Activated CD4-positive, alpha-beta T cell treated with anti-CD3 and anti-CD28 coated beads, Interleukin-10, Interleukin-2, amounts not matched to agents 100 ng/mL and 50 ng/mL, durations not matched to agents 16 hours and 8 hours (primary cell): ENCODE data around the gene SEPTIN3.

ENCODE experiments used
- DNase-seq: peaks from one replicate; pipeline ENCODE4 v3.0.0-alpha.2; 2020

Gene SEPTIN3

GRCh38 chr22:41976070-41976901 lies 7.0 kb downstream of the SEPTIN3 start:
- DNase-seq = peak; percentile 48

DNA sequence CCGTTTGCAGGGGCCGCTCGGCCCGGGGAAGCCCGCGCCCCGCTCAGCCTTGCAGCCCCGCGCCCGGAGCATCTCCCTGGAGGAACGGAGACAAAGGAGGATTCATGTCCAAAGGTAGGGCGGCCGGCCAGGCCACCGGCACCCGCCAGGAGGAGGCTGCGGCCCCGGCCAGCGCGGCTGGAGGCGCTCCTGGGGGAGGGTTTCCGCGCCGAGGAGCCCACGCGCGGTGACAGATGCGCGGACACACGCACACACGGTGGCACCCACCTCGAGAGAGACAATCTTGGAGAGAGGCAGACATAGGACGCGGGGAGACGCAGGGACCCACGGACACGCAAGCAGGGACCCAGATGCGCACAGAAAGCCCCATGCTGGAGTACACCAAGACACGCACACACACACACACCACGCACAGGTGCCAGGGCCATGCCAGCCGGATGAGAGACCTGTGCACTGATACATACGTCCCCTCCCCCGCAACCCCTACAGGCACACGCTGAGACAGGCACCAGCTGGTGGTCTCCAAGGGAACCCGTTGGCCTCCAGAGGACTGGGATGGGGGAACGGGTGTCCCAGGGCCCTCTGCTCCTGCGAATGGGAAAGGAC lies 7.8 kb downstream of the SEPTIN3 start:
- no peak for DNase-seq

DNA sequence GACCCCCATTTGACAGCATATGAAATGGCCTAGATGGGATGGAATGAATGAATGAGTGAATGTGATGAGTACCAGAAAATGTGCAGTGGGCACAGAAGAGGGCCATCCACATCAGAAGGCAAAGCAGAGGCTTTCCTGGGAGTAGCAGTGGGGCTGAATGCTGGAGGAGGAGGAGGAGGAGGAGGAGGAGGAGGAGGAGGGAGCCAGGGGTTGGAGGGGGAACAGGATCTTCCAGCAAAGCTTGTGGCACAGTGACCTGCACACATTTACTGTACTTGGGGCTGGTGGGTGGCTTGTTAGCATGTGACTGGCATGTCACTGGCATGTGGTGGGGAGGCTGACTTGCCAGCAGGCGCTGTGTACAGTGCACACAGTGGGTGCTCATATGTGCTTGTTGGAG lies 9.5 kb downstream of the SEPTIN3 start:
- no peak for DNase-seq

GRCh38 chr22:41979423-41980250 lies 10.4 kb downstream of the SEPTIN3 start:
- DNase-seq = no peak

DNA sequence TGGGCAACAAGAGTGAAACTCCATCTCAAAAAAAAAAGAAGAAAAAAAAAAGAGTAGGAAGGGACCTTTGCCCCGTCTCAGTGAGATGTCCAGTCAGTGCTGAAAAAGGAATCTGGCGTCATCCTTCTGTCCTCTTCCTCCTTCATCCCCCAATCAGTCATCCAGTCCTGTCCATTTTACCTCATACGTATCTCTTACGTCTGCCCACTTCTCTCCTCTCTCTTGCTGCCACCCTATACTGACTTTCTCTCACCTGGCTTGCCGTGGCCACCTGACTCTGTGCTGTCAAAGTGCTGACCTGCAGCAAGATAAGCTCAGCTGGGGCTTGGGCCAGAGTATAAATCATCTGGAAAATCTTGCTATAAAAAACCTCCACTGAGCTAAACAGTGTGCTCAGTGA lies 13.6 kb downstream of the SEPTIN3 start:
- DNase-seq = no peak

- DNase-seq = no peak
These were observed 14.5 kb downstream of the SEPTIN3 start for GRCh38 chr22:41983513-41984405.

DNA sequence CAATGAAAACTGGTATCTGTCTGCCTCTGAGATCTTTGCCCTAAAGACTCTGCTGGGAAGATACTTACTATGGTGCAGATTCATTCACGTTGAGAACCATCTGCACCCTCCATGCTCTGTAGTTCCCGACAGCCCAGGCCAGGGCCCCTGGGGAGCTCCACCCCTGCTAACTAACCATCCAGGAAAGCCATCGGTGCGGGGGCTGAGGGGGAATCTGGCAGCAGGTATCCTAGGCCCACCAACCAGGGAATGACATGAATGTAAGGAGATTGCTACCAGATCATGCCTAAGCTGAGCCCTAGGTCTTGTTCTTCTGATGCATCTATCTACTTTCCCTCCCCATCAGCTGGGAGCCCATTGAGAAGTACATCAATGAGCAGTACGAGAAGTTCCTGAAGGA lies 18.0 kb downstream of the SEPTIN3 start:
- DNase-seq = no peak

GRCh38 chr22:41989246-41989645 lies 20.0 kb downstream of the SEPTIN3 start:
- DNase-seq = no peak

DNA sequence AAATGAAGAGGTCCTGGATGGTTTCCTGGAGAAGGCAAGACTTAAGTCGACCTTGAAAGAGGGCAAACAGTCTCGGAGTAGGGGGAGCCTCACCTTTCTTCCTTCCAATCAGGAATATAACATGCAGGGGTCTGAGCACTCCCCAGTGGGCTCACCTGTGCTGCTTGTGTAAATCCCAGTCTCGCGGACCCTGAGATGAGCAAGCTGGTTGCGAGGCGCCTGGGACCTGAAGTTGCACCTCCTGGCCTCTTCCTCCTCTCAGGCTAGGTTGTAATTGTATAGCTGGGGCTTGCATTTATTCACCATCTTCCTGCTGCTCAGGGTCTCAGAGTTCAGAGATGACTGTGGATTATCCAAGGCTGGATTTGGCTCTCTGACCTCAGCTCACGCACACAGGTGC lies 21.9 kb downstream of the SEPTIN3 start:
- DNase-seq = no peak

GRCh38 chr22:41992496-41992895 lies 23.3 kb downstream of the SEPTIN3 start:
- DNase-seq = no peak

DNA sequence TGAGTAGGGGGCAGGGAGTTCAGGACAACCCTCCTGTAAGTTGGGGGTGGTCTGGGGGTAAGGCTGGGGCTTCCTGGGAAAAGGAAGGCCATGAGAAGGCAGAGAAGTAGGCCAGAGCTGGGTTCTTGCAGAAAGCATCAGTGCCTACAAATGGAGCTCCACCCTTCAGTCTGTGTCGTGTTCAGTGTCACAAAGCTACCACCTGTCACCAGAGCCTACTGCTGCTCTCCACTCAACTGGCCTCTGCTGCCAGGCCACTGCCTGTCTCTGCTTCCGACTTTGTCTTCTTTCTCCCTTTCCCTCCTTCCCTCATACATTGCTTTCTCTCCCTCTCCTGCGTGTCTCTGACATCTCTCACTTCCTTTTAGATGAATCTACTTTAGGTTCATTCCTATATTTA lies 26.0 kb downstream of the SEPTIN3 start:
- no peak for DNase-seq

DNA sequence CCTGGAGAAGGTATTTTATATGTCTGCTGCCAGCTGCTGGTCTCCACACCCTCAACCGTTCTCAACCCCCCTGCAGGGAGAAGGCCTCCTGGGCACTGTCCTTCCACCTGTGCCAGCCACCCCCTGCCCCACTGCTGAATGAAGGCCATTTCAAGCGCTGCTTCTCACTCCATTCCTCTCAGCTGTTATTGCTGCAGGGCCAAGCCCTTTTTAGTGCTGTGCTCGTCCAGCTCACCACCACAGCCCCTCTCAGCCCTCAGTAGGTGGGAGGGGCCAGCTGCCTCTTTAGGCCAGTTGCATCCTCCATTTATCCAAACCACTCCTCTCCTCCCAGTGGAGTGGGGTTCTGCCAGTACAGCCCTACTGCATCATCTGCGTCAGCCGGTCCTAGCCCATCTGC lies 27.6 kb downstream of the SEPTIN3 start:
- DNase-seq = no peak

GRCh38 chr22:41998361-41999261 lies 29.4 kb downstream of the SEPTIN3 start, which contains the start of gene WBP2NL:
Gene WBP2NL (plus strand): TSS chr22:41998788. CDS start chr22:41998819, 31 bp downstream.
- DNase-seq = peak; percentile 85

DNA sequence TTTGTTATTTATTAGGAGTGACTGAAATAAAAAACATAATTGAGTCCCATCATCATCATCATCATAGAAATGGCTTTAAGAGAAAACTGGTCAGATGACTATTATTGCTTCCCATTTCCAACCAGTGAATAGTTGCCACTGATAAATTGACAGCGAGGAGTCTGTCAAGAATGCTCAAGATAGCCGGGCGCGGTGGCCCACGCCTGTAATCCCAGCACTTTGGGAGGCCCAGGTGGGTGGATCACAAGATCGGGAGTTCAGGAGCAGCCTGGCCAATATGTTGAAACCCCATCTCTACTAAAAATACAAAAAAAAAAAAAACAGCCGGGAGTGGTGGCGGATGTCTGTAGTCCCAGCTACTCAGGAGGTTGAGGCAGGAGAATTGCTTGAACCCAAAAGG lies 31.2 kb downstream of the SEPTIN3 start:
- no peak for DNase-seq

DNA sequence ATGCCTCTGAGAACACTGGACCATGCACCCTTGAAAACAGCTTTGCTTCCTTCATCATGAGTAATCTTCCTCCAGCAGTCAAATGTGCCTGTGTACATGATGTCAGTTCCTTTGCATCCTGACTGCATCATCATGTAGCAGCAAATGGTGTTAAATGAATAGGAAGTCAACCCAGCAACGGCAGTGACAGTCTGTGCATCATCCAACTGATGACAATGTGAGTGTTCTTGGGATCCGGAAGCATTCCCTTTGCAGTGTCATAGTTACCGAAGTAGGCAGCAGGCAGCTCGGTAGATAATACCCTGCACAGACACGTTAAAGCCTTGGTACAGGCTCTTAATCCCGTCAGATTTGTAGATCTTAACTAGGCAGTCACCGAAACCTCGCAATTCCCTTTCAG lies 31.9 kb downstream of the SEPTIN3 start:
- DNase-seq = peak; percentile 16

- DNase-seq = no peak
These were observed 32.5 kb downstream of the SEPTIN3 start for GRCh38 chr22:42001706-42002105.

- DNase-seq = no peak
These were observed 38.7 kb downstream of the SEPTIN3 start for GRCh38 chr22:42007922-42008321.

GRCh38 chr22:42010778-42011177 lies 41.5 kb downstream of the SEPTIN3 start:
- DNase-seq = no peak

DNA sequence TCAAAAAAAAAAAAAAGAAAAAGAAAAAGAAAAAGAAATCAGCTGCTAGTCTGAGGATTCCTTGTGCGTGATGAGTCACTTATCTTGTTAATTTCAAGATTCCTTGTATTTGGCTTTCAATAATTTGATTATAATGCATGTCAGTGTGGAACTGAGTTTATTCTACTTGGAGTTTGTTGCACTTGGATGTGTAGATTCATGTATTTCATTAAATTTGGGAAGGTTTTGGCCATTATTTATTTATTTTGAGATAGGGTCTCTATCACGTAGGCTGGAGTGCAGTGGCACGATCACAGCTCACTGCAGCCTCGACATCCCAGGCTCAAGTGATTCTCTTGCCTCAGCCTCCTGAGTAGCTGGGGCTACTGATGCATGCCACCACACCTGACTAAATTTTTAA lies 44.1 kb downstream of the SEPTIN3 start:
- no peak for DNase-seq

DNA sequence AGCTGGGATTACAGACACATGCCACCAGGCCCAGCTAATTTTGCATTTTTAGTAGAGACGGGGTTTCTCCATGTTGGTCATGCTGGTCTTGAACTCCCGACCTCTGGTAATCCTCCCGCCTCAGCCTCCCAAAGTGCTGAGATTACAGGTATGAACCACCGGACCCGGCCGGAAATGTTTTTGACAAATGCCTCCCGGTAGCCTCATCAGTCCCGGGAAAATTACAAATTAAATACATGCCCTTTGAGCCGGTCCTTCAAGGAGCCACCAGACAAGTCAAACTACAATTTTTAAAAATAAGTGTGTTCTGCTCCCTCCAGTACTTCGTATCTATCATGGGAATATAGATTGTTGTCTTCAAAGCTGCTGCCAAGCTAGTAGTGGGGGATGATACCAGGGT lies 46.9 kb downstream of the SEPTIN3 start:
- DNase-seq = no peak

DNA sequence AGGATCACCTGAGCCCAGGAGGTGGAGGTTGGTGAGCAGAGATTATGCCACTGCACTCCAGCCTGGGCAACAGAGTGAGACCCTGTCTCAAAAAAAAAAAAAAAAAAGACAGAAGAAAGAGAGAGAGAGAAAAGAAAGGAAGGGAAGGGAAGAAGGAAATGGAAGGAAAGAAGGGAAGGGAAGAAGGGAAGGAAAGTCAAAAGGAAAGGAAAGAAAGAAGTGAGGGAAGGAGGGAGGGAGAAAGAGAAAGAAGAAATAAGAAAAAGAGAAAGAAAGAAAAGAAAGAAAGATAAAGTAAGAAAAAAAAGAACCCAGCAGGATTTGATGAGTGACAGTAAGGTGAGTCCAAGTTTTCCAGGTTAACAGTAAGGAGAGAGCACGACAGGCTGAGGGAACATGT lies 49.0 kb downstream of the SEPTIN3 start:
- no peak for DNase-seq
